Esophagus mucosa (tissue), 1 donor: ENCODE results near the gene TYROBP. TPM values are rescaled to one million over a fixed set of nuclear protein-coding genes. Genes with fewer than 3 reads are reported as not detected.
A peak's percentile ranks its signal among the peaks of the same experiment; 100 is the strongest.
"Not testable (repeated sequence)": the region's sequence is repeated elsewhere in the genome, so short reads cannot be mapped to it uniquely, and the experiment has no call there.

ENCODE experiments used
- ATAC-seq: fragments of 200-7000 bp; cut with Tn5 transposase; one replicate; pipeline ENCODE4 v1.9.1; 2020
- total RNA-seq: library from RNA; stranded (reverse); gene quantifications from one replicate; pipeline ENCODE4 v1.2.4, GENCODE V29; 2023
- donor health status: DM: yes; HTN: yes; CAD: no.

TYROBP gene
- total RNA-seq, 1 donor from 2014 or later = 4.1 TPM

DNA sequence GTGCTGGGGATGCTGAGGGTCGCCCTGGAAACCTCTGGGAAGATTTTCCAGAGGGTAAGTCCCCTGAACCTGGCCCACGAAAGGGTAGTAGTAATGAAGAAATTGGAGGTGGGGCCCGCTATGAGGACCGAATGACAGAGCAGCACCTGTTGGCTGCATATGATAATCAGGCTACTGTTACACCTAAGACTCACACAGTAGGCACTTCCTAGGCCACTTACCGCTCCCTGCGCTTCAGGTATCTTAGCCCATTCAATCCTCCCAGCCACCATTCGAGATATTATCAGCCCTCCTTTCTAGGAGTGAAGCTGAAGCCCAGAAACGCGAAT lies 23.7 kb upstream of the TYROBP start:
- ATAC-seq = no peak

- ATAC-seq = peak; percentile 100
These were observed 23.2 kb upstream of the TYROBP start for GRCh38 chr19:35931161-35931873.

DNA sequence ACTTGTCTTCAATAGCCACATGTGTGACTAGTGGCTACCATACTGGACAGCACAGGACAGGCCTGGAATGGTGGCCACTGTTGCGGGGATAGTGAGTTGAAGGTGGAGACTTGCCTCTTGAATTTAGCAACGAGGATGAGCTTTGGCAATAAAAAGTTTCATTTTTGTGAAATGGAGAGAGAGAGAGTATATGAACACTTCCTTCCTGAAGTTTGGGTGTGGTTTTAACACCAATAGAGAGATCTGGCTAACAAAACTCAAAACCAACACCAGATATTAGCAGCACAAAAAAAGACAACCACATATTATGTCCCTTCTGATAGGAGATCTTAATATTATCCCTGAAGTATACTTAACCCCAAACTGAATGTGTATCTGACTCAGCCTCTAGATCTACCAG lies 21.8 kb upstream of the TYROBP start:
- no peak for ATAC-seq

DNA sequence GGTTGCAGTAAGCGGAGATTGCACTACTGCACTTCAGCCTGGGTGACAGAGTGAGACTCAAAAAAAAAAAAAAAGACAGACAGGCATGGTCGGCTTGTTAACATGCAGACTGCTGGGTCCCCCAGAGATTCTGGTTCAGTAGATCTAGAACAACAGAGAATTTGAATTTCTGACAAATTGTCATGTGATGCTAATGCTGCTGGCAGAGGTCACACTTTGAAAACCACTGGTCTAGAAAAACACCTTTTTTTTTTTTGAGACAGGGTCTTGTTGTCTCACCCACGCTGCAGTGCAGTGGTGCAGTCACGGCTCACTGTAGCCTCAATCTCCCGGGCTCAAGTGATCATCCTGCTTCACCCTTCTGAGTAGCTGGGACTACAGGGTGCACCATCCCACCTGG lies 20.4 kb upstream of the TYROBP start:
- ATAC-seq = no peak

DNA sequence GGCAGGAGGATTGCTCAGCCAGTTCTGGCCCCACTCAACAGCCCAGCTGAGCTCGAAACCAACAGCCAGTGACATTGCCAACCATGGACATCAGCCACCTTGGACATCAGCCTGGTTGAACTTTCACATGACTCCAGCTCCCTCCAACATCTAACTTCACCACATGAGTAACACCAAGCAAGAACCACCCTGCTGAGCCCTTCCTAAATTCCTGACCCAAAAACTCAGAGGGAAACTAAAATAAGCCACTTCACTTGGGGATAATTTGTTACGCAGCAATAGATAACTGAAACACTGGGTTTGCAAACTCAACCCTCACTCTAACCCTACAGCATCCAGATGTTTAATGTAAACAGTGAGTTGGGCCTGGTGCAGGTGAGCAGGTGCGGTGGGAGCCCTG lies 17.4 kb upstream of the TYROBP start:
- ATAC-seq = no peak

DNA sequence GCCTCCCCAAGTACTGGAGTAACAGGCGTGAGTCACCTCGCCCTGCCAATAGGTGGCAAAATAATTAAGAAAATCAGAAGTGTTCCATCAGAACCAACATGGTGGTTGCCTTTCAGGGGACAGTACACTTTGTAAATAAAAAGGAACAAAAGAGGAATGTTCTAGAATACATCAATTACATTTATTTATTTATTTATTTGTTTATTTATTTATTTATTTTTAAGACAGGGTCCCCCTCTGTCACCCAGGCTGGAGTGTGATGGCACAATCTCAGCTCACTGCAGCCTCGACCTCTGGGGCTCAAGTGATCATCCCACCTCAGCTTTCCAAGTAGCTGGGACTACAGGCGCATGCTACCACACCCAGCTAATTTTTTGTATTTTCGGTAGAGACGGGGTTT lies 12.9 kb upstream of the TYROBP start:
- no peak for ATAC-seq

DNA sequence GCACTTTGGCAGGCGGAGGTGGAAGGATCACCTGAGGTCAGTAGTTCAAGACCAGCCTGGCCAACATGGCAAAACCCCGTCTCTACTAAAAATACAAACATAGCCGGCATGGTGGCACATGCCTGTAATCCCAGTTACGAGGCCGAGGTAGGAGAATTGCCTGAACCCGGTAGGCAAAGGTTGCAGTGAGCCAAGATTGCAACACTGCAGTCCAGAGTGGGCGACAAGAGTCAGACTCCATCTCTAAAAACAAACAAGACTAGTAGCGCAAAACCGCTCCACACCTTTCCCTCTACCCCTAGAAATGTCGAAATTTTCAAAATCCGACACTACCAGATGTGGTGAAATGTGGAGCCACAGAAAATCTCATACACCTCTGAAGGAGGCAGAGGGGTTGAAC lies 11.2 kb upstream of the TYROBP start:
- ATAC-seq = no peak

- no peak for ATAC-seq
These were observed 7.3 kb upstream of the TYROBP start for GRCh38 chr19:35915443-35915842.

DNA sequence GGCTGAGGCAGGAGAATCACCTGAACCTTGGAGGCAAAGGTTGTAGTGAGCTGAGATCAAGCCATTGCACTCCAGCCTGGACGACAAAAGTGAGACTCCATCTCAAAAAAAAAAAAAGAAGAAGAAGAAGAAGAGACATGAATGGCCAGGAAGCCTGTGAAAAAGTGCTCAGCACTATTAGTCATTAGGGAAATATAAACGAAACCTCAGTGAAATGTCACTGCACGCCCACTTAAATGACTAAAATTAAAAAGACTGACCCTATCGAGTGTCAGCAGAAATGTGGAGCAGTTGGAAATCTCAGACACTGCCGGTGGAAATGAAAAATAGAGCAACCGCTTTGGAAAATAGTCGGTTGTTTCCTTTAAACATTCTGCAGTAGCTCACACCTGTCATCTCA lies 5.5 kb upstream of the TYROBP start:
- no peak for ATAC-seq

DNA sequence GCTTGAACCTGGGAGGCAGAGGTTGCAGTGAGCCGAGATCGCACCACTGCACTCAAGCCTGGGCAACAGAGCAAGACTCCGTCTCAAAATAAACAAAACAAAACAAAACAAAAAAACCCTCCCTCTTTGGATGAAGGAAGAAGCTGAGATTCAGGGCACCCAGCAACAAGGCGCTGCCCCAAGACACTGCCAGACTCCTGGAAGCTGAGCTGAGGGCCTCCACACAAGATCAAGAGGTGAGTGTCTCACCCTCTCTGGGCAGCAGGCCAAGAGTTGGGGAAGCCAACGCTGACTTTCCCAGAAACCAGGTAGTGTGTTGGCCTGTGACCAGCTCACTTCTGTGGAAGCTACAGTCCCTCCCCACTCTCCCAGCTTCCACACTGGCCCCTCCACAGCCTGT lies 3.7 kb upstream of the TYROBP start:
- ATAC-seq = peak; percentile 63

DNA sequence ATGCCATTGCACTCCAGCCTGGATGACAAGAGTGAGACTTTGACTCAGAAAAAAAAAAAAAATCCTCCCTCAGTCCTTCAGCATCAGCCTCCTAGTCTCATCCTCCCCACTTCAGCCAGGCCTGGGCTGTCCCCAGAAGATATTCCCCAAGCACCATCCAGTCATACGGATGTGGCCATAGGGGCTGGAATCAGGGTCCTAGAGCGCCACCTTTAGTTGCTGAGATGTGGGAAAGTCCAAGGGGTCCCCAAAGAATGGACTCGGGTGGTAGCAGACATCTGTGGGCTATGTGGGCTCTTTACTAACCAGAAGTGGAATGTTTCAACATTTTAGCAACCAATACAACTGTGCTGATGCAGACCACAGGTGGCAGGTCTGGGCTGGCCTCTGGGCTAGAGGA lies 3.1 kb upstream of the TYROBP start:
- ATAC-seq = no peak

DNA sequence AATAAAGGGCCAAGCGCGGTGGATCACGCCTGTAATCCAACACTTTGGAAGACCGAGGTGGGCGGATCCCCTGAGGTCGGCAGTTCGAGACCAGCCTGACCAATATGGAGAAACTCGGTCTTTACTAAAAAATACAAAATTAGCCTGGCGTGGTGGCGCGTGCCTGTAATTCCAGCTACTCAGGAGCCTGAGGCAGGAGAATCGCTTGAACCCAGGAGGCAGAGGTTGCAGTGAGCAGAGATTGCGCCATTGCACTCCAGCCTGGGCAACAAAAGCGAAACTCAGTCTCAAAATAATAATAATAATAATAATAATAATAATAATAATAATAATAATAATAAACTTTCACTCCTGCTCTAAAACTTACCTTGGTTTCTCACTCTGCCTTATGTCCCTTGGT lies 2.3 kb upstream of the TYROBP start:
- ATAC-seq = not testable (repeated sequence)

DNA sequence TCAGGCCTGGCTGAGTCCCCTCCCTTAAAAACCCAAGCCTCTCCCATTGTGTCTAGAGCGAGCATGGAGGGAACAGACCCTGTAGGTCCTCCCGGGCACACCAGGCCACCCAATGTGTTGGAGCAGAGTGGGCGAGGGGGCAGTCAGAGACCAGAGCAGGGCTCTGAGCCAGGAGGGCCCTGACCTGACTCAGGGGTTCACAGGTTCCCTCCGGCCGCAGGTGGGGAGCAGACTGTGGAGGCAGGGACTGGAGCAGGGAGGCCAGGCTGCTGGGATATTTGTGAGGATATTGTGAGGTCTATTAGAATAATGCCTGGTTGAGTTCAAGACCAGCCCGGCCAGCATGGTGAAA lies 1.6 kb upstream of the TYROBP start:
- no peak for ATAC-seq

DNA sequence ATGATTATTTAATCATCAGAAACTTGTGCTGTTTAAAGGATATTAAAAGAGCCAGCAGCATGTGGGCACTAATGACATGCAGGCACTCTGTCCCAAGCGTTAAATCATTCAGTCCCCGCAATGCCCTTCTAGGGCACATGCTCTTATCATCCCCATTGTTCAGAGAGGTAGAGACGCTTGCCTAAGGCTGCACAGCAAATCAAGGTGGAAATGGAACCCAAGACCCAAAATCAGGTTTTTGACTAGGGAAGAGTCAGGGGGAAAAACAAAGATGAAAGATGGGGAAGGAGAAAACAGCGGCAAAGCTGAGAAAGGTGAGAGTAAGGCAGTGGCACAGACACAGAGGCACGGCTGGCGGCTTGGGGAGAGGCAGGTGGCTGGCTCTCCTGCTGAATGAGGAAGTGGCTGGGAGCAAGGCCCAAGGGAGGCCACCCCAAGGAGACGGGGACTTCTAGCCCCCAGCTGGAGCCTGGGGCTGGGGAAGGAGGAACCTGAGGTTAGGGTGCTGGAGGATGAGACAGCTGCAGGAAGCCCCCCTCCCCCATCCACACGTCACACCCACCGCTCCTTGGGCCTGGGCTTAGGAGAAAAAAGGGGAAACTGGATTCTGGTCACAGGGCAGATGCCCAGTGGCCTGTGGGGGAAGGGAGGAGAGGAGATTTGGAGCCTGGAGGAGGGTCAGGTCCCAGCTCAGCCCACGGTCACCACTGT lies 1.0 kb upstream of the TYROBP start:
- ATAC-seq = peak; percentile 54

- no peak for ATAC-seq
These were observed 734 bp downstream of the TYROBP start for GRCh38 chr19:35907377-35907745.

- ATAC-seq = no peak
These were observed 2.8 kb downstream of the TYROBP start for GRCh38 chr19:35905178-35905727.

DNA sequence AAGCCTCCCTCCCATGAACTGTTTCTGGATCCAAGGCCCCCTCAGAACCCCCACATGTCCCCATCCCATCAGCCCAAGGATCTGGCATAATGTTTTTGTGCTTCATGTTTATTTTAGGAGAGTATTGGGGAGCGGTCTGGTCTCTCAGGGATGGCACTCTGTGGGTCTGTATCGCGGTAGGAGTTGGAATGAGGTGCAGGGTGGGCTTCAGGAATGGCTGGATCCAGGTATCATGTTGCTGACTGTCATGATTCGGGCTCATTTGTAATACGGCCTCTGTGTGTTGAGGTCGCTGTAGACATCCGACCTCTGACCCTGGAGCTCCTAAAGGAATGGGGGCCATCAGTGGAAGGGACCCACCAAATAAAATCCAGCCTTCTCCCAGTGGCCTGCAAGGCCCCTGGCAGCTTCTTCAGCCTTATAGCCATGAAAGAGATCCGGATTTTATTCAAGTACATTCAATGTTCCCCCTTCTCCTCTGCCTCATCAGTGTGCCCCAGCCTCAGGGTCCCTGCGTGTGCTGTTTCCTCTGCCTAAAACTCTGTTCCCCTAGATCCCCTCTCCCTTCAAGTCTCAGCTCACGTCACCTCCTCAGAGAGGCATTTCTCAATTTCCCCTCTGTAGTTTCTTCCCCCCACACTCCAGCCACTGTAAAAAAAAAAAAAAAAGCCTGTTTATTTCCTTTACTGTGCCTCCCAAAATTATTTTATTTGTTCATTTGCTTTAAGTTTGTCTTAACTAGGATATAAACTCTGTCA lies 3.6 kb downstream of the TYROBP start:
- ATAC-seq = no peak

- ATAC-seq = peak; percentile 36
These were observed 4.4 kb downstream of the TYROBP start for GRCh38 chr19:35903550-35904179.

- ATAC-seq = no peak
These were observed 5.1 kb downstream of the TYROBP start for GRCh38 chr19:35902870-35903475.

DNA sequence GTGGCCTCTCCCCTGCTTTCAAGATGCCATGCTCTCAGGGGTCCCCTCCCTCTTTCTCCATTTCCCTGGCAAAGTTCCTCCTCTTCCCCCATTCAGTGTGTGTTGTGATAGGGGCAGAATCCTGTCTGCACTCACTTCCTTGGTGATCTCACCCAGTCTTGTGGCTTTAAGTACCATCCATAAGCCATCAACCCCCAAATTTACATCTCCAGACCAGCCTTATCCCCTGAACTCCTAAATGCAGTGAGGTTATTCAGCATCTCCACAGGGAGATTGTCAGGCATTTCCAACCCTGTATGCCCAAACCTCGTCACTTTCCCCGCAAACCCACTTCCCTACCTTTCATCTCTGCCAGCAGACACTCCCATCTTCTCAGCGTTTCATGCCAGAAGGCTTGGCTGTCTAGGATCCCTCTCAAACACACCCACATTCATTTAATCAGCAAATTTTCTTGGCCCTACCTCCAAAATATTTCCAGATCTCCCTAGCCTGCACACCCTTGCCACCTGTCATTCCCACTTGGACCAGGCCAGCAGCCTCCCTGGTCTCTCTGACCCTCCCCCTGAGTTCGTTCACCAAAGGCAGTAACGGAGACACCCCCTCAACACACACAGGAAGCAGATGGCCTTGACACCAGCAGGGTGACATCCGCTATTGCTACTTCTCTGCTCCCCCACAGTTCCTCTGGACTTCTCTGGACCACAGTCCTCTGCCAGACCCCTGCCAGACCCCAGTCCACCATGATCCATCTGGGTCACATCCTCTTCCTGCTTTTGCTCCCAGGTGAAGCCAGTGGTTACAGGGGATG lies 6.0 kb downstream of the TYROBP start, which contains the start of gene HCST:
HCST (plus strand) TSS at position 676 of the 808 bp plus-strand sequence; CDS start at position 741, 65 bp downstream.
- ATAC-seq = no peak

GRCh38 chr19:35901055-35901644 lies 6.9 kb downstream of the TYROBP start:
- ATAC-seq = no peak
